ENCODE measurements around the gene TGM4. TPM values are rescaled to one million over a fixed set of nuclear protein-coding genes. Genes with fewer than 3 reads are reported as not detected.

TGM4 gene
- total and polyA plus RNA-seq, 2 donors (not counting 1 experiment from before 2014, with no cell fraction given) = not detected

DNA sequence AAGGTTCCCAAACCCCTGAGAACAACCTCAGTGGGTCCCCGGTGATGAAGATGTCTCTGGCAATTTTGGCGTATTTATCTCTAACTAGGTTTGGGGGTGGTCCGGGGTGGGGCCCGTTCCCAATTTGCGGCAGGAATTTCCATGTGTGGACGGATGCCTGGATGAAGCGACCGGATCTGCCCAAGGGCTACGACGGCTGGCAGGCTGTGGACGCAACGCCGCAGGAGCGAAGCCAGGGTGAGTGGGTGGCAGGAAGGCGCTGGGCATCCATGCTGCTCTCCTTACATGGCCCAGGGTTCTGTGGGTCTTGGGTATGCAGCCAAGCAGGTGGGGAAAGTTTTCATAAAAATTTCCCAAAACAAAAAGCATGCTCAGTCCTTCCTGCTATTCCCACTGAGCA lies 29.3 kb downstream of the TGM4 start:
- Histone ChIP-seq H3K9me3 (ENCODE audit: control extremely low read depth in 1 of 3, control insufficient read depth in 2 of 3, insufficient read depth in 1 of 3, low read length in 2 of 3) (peaks cover 0 to 10% (median 0%) of the 10 kb centered on the region in 3 donors), H4K20me1 (ENCODE audit: control insufficient read depth, insufficient read depth, low read length, poor library complexity, severe bottlenecking) (no peaks in the 10 kb centered on the region), H2AFZ (ENCODE audit: insufficient read depth, low read depth, low read length, poor library complexity, severe bottlenecking) (no peak overlapping the region), H3K27me3 (replicated peaks in 1 of 4; ENCODE audit: control extremely low read depth in 1 of 4, control insufficient read depth in 3 of 4, insufficient read depth in 4 of 4, low read length in 3 of 4) (peaks cover 0 to 12% (median 2%) of the 10 kb centered on the region in 4 experiments), H3K4me3 (ENCODE audit: control extremely low read depth in 1 of 5, extremely low read depth in 1 of 5, insufficient read depth in 1 of 5, low read depth in 2 of 5, low read length in 4 of 5) (no peak overlapping the region), H3K27ac (ENCODE audit: low read length in 2 of 2) (no peak overlapping the region), H3K4me2 (replicated peaks; ENCODE audit: low read depth, low read length, poor library complexity, severe bottlenecking) (no peak overlapping the region), H3K79me2 (ENCODE audit: control insufficient read depth, insufficient read depth, low read length) (no peaks in the 10 kb centered on the region), H3K36me3 (replicated peaks in 1 of 2; ENCODE audit: control extremely low read depth in 1 of 2, control insufficient read depth in 1 of 2, extremely low read depth in 1 of 2, insufficient read depth in 2 of 2, low read length in 1 of 2) (no peaks in the 10 kb centered on the region), H3K4me1 (ENCODE audit: control insufficient read depth in 2 of 2, insufficient read depth in 2 of 2, low read length in 2 of 2) (no peaks in the 10 kb centered on the region), H3K9ac (ENCODE audit: low read length) (no peak overlapping the region)
- H3K9me3 Mint-ChIP-seq (ENCODE audit: insufficient read depth) = no peaks in the 10 kb centered on the region
- 98% methylated on average over 15 of the region's 15 CpGs for WGBS (ENCODE audit: insufficient coverage)
- no peak for TF ChIP-seq EZH2 (IDR thresholded peaks at IDR 0.05; ENCODE audit: borderline replicate concordance, insufficient read depth, low read depth, low read length, poor library complexity, severe bottlenecking)
- TF ChIP-seq, protein P1, sequence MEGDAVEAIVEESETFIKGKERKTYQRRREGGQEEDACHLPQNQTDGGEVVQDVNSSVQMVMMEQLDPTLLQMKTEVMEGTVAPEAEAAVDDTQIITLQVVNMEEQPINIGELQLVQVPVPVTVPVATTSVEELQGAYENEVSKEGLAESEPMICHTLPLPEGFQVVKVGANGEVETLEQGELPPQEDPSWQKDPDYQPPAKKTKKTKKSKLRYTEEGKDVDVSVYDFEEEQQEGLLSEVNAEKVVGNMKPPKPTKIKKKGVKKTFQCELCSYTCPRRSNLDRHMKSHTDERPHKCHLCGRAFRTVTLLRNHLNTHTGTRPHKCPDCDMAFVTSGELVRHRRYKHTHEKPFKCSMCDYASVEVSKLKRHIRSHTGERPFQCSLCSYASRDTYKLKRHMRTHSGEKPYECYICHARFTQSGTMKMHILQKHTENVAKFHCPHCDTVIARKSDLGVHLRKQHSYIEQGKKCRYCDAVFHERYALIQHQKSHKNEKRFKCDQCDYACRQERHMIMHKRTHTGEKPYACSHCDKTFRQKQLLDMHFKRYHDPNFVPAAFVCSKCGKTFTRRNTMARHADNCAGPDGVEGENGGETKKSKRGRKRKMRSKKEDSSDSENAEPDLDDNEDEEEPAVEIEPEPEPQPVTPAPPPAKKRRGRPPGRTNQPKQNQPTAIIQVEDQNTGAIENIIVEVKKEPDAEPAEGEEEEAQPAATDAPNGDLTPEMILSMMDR (IDR thresholded peaks at IDR 0.05) = no peak
- no peak for ATAC-seq (ENCODE audit: low read depth)
- no peak overlapping the region for H3K27ac Mint-ChIP-seq
- DNase-seq = no peak
- H3K4me1 Mint-ChIP-seq = no peaks in the 10 kb centered on the region
- intact Hi-C loops (cut with micrococcal nuclease) = no loop called here
- POLR2A ChIA-PET = no interaction called here
- CTCF ChIA-PET = no interaction called here
- peaks cover 24% of the 10 kb centered on the region for H3K27me3 Mint-ChIP-seq
- no peak overlapping the region for H3K4me3 Mint-ChIP-seq

DNA sequence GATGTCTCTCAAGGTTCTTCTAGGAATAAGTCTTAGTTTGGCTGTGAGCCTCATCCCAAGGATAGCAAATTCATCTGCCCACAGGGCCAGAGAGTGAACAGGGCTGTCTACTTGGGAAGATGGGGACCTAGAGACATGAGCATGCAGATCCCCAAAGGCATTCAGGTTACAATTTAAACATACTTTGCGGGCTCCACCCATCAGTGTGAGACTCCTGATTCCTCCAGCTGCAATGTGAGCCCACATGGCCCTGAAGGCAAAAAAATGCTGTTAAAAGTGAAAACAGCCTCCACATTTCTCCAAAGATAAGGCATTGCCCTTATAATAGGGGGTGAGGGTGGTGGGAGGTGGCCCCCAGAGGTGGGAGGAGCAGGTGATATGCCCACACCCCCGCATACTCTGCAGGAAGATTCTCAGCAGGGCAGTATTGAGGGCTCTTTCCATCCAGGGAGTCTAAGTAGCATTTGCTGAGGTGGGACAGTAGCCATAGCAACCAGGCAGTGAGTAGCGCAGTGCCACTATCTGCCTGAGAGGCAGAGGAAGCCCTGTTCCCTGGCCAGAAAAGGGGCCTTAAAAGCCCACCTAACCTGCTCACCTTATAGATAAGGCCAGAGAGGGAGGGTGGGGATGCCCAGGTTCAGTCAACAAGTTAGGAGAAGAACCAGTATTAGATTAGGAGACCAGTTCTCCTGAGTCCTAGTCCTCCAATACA lies 31.2 kb downstream of the TGM4 start:
- 100% methylated on average over 1 of the region's 3 CpGs for WGBS (ENCODE audit: insufficient coverage)
- DNase-seq (no peak), ATAC-seq (ENCODE audit: low read depth) (no peak)
- no peaks in the 10 kb centered on the region for H3K9me3 Mint-ChIP-seq (ENCODE audit: insufficient read depth)
- Histone ChIP-seq H4K20me1 (ENCODE audit: control insufficient read depth, insufficient read depth, low read length, poor library complexity, severe bottlenecking) (no peaks in the 10 kb centered on the region), H3K9me3 (ENCODE audit: control extremely low read depth in 1 of 3, control insufficient read depth in 2 of 3, insufficient read depth in 1 of 3, low read length in 2 of 3) (peaks cover 0 to 10% (median 3%) of the 10 kb centered on the region in 3 donors), H3K4me2 (replicated peaks; ENCODE audit: low read depth, low read length, poor library complexity, severe bottlenecking) (no peak overlapping the region), H3K27ac (ENCODE audit: low read length in 2 of 2) (no peak overlapping the region), H3K9ac (ENCODE audit: low read length) (no peak overlapping the region), H3K4me1 (ENCODE audit: control insufficient read depth in 2 of 2, insufficient read depth in 2 of 2, low read length in 2 of 2) (no peaks in the 10 kb centered on the region), H3K4me3 (ENCODE audit: control extremely low read depth in 1 of 5, extremely low read depth in 1 of 5, insufficient read depth in 1 of 5, low read depth in 2 of 5, low read length in 4 of 5) (no peak overlapping the region), H3K36me3 (replicated peaks in 1 of 2; ENCODE audit: control extremely low read depth in 1 of 2, control insufficient read depth in 1 of 2, extremely low read depth in 1 of 2, insufficient read depth in 2 of 2, low read length in 1 of 2) (no peaks in the 10 kb centered on the region), H3K27me3 (replicated peaks in 1 of 4; ENCODE audit: control extremely low read depth in 1 of 4, control insufficient read depth in 3 of 4, insufficient read depth in 4 of 4, low read length in 3 of 4) (peaks cover 0 to 21% (median 6%) of the 10 kb centered on the region in 4 experiments), H3K79me2 (ENCODE audit: control insufficient read depth, insufficient read depth, low read length) (no peaks in the 10 kb centered on the region), H2AFZ (ENCODE audit: insufficient read depth, low read depth, low read length, poor library complexity, severe bottlenecking) (no peak overlapping the region)
- no peaks in the 10 kb centered on the region for H3K4me1 Mint-ChIP-seq
- no peak for TF ChIP-seq EZH2 (IDR thresholded peaks at IDR 0.05; ENCODE audit: borderline replicate concordance, insufficient read depth, low read depth, low read length, poor library complexity, severe bottlenecking)
- TF ChIP-seq, protein P1 (IDR thresholded peaks at IDR 0.05) = no peak
- intact Hi-C loops (cut with micrococcal nuclease) = no loop called here
- POLR2A ChIA-PET = no interaction called here
- CTCF ChIA-PET = no interaction called here
- no peak overlapping the region for H3K4me3 Mint-ChIP-seq
- H3K27me3 Mint-ChIP-seq = peaks cover 23% of the 10 kb centered on the region
- H3K27ac Mint-ChIP-seq = no peak overlapping the region
